OCI-LY3 (cell line): ENCODE data around the gene RNF220.

ENCODE experiments used
- H2AFZ ChIP-seq: fragments of 200-600, 300-600 bp; shearing (Covaris generic); 2 replicates; pipeline ENCODE4 v1.6.0; 2014; ENCODE audit warnings: antibody characterized with exemption, low read depth, low read length
- H3K27ac ChIP-seq: fragments of 200-600, 300-600 bp; sonication (generic); 2 replicates; pipeline ENCODE4 v1.5.1; 2014; ENCODE audit warnings: mild to moderate bottlenecking, low read length, moderate library complexity, mixed read lengths
- H3K27me3 ChIP-seq: fragments of 200-600, 300-600 bp; sonication (generic); 2 replicates; pipeline ENCODE4 v1.6.1; 2014; ENCODE audit warnings: low read depth, low read length, mixed read lengths
- H3K36me3 ChIP-seq: fragments of 200-600, 300-600 bp; sonication (generic); replicated peaks from 2 replicates; pipeline ENCODE3; 2014; ENCODE audit warnings: low read depth, low read length, mixed read lengths
- H3K4me1 ChIP-seq: fragments of 300-600, 200-600 bp; sonication (generic); 2 replicates; pipeline ENCODE4 v1.6.1; 2014; ENCODE audit warnings: low read length, mixed read lengths
- H3K4me2 ChIP-seq: fragments of 200-600, 300-600 bp; sonication (generic); 2 replicates; pipeline ENCODE4 v1.6.1; 2014; ENCODE audit warnings: low read length, mixed read lengths
- H3K4me3 ChIP-seq: fragments of 300-600, 200-600 bp; sonication (generic); 2 replicates; pipeline ENCODE4 v1.5.1; 2014; ENCODE audit warnings: antibody characterized with exemption, mild to moderate bottlenecking, low read length, moderate library complexity
- H3K79me2 ChIP-seq: fragments of 300-600, 200-600 bp; shearing (Covaris generic); 2 replicates; pipeline ENCODE4 v1.6.1; 2014; ENCODE audit warnings: mild to moderate bottlenecking, low read length, mixed read lengths
- H3K9ac ChIP-seq: fragments of 300-600, 200-600 bp; shearing (Covaris generic); 2 replicates; pipeline ENCODE4 v1.6.0; 2014; ENCODE audit warnings: mild to moderate bottlenecking, low read length, moderate library complexity
- H3K9me3 ChIP-seq: fragments of 200-600, 300-600 bp; shearing (Covaris generic); 2 replicates; pipeline ENCODE4 v1.6.1; 2014; ENCODE audit warnings: low read length, mixed read lengths; ENCODE audit not compliant: insufficient read depth
- H4K20me1 ChIP-seq: fragments of 200-600, 300-600 bp; sonication (generic); 2 replicates; pipeline ENCODE4 v1.6.1; 2016; ENCODE audit warnings: low read length, mixed read lengths; ENCODE audit not compliant: insufficient read depth
- CTCF ChIP-seq: fragments of 200-600, 300-600 bp; sonication (generic); IDR thresholded peaks from 2 replicates; pipeline ENCODE4 v1.5.1; 2014; ENCODE audit warnings: antibody characterized with exemption, low read length, low read depth
- EZH2phosphoT487 ChIP-seq: fragments of 200-600 bp; shearing (Covaris generic); IDR thresholded peaks from 2 replicates; pipeline ENCODE4 v1.6.1; 2018; ENCODE audit warnings: antibody characterized with exemption, mixed run types, low read depth

RNF220 gene

GRCh38 chr1:44566281-44567046, 161.4 kb downstream of the RNF220 start:
- Histone ChIP-seq H3K27me3 (no peaks in the 10 kb centered on the region), H3K9ac (no peak overlapping the region), H3K27ac (no peak overlapping the region), H2AFZ (no peak overlapping the region), H3K9me3 (no peaks in the 10 kb centered on the region), H4K20me1 (no peaks in the 10 kb centered on the region), H3K4me2 (no peak overlapping the region), H3K79me2 (no peaks in the 10 kb centered on the region), H3K4me1 (no peaks in the 10 kb centered on the region), H3K4me3 (no peak overlapping the region), H3K36me3 (no peaks in the 10 kb centered on the region)
- TF ChIP-seq CTCF, result no peak
- TF ChIP-seq EZH2phosphoT487, result no peak

GRCh38 chr1:44568128-44568900, 163.3 kb downstream of the RNF220 start:
- H4K20me1 ChIP-seq, result no peaks in the 10 kb centered on the region
- TF ChIP-seq CTCF, result no peak
- TF ChIP-seq EZH2phosphoT487, result no peak
- H3K9ac ChIP-seq, result no peak overlapping the region
- no peak overlapping the region for H2AFZ ChIP-seq
- no peaks in the 10 kb centered on the region for H3K79me2 ChIP-seq
- H3K4me2 ChIP-seq, result no peak overlapping the region
- H3K36me3 ChIP-seq, result no peaks in the 10 kb centered on the region
- H3K4me3 ChIP-seq, result no peak overlapping the region
- H3K27me3 ChIP-seq, result no peaks in the 10 kb centered on the region
- no peak overlapping the region for H3K27ac ChIP-seq
- H3K4me1 ChIP-seq, result no peaks in the 10 kb centered on the region
- H3K9me3 ChIP-seq, result no peaks in the 10 kb centered on the region

- H4K20me1 ChIP-seq, result no peaks in the 10 kb centered on the region
- no peak overlapping the region for H3K4me3 ChIP-seq
- H3K36me3 ChIP-seq, result no peaks in the 10 kb centered on the region
- H3K9ac ChIP-seq, result no peak overlapping the region
- H3K9me3 ChIP-seq, result no peaks in the 10 kb centered on the region
- H3K79me2 ChIP-seq, result no peaks in the 10 kb centered on the region
- H3K27ac ChIP-seq, result no peak overlapping the region
- H3K4me2 ChIP-seq, result no peak overlapping the region
- no peaks in the 10 kb centered on the region for H3K4me1 ChIP-seq
- no peak overlapping the region for H2AFZ ChIP-seq
- H3K27me3 ChIP-seq, result no peaks in the 10 kb centered on the region
- TF ChIP-seq CTCF, result no peak
- TF ChIP-seq EZH2phosphoT487, result no peak
These were observed 164.4 kb downstream of the RNF220 start for GRCh38 chr1:44569491-44569890.

GRCh38 chr1:44571712-44572571, 166.9 kb downstream of the RNF220 start:
- Histone ChIP-seq H3K4me1 (no peaks in the 10 kb centered on the region), H3K9me3 (no peaks in the 10 kb centered on the region), H3K27me3 (no peaks in the 10 kb centered on the region), H3K4me3 (no peak overlapping the region), H4K20me1 (no peaks in the 10 kb centered on the region), H3K79me2 (no peaks in the 10 kb centered on the region), H2AFZ (no peak overlapping the region), H3K4me2 (no peak overlapping the region), H3K27ac (no peak overlapping the region), H3K36me3 (no peaks in the 10 kb centered on the region), H3K9ac (no peak overlapping the region)
- TF ChIP-seq EZH2phosphoT487 (no peak), CTCF (peak; percentile 55)
